SK-N-SH (cell line): Measurements from ENCODE around the gene CLDN10. TPM values are rescaled to one million over a fixed set of nuclear protein-coding genes. Genes with fewer than 3 reads are reported as not detected.

Experiments
- CTCF ChIA-PET: fragments of 300-600, 350-600 bp; formaldehyde crosslinking; extraction: SDS; loops from one replicate; lab custom pipeline; 2021; lab: Yijun Ruan, JAX
- POLR2A ChIA-PET: fragments of 350-600 bp; sonication (Branson Sonifier 250); formaldehyde crosslinking; extraction: SDS; loops from one replicate; lab custom pipeline; 2020; ENCODE audit warnings: antibody characterized with exemption, inconsistent platforms; lab: Yijun Ruan, JAX
- DNase-seq: peaks from one replicate; pipeline ENCODE4 v3.0.0; 2012
- H2AFZ ChIP-seq: fragments of 200-600 bp; sonication (generic); 2 replicates; pipeline ENCODE4 v1.8.1; 2016; ENCODE audit warnings: antibody characterized with exemption, mild to moderate bottlenecking, low read depth
- H3F3A ChIP-seq: fragments of 200-600 bp; sonication (generic); replicated peaks from 2 replicates; pipeline ENCODE3; 2016; ENCODE audit warnings: antibody characterized with exemption, mild to moderate bottlenecking; ENCODE audit not compliant: insufficient read depth
- H3K27ac ChIP-seq, 2 experiments: fragments of 200-500 bp in 1 of 2; fragments of 200-600 bp in 1 of 2; sonication (Bioruptor generic) in 1 of 2; sonication (generic), shearing (Covaris generic) in 1 of 2; 2 replicates each; pipeline versions ENCODE4 v1.5.1 to v1.6.1; 2014 to 2016; ENCODE audit warnings: low read depth in 2 of 2, inconsistent platforms in 1 of 2, low read length in 1 of 2, mild to moderate bottlenecking in 1 of 2, mixed read lengths in 1 of 2
- H3K27me3 ChIP-seq: fragments of 200-600 bp; sonication (generic), shearing (Covaris generic); 2 replicates; pipeline ENCODE4 v1.6.1; 2016; ENCODE audit warnings: mixed run types; ENCODE audit not compliant: insufficient read depth
- H3K36me3 ChIP-seq, 2 experiments: fragments of 200-500 bp in 1 of 2; fragments of 200-600 bp in 1 of 2; sonication (Bioruptor generic) in 1 of 2; sonication (generic) in 1 of 2; replicated peaks in 1 of 2; 2 replicates each; pipeline versions ENCODE3 to v1.5.1; 2014 to 2016; ENCODE audit warnings: low read length in 1 of 2, mild to moderate bottlenecking in 1 of 2; ENCODE audit not compliant: insufficient read depth in 2 of 2, control insufficient read depth in 1 of 2
- H3K4me1 ChIP-seq, 2 experiments: fragments of 200-500 bp in 1 of 2; fragments of 200-600 bp in 1 of 2; sonication (Bioruptor generic) in 1 of 2; sonication (generic), shearing (Covaris generic) in 1 of 2; 2 replicates each; pipeline versions ENCODE4 v1.5.1 to v1.6.1; 2014 to 2016; ENCODE audit warnings: low read depth in 1 of 2, low read length in 1 of 2, mixed run types in 1 of 2; ENCODE audit not compliant: insufficient read depth in 2 of 2, control insufficient read depth in 1 of 2
- H3K4me2 ChIP-seq: fragments of 200-600 bp; sonication (generic), shearing (Covaris generic); 2 replicates; pipeline ENCODE4 v1.6.1; 2017; ENCODE audit warnings: mixed run types
- H3K4me3 ChIP-seq, 2 experiments: fragments of 200-500 bp in 1 of 2; fragments of 200-600 bp in 1 of 2; sonication (Bioruptor generic) in 1 of 2; sonication (generic), shearing (Covaris generic) in 1 of 2; 2 replicates each; pipeline versions ENCODE4 v1.5.1 to v1.8.1; 2014 to 2016; ENCODE audit warnings: low read depth in 2 of 2, inconsistent platforms in 1 of 2, low read length in 1 of 2, mild to moderate bottlenecking in 1 of 2, mixed read lengths in 1 of 2, moderate library complexity in 1 of 2
- H3K79me2 ChIP-seq: fragments of 200-600 bp; sonication (generic); 2 replicates; pipeline ENCODE4 v1.8.1; 2017; ENCODE audit warnings: mild to moderate bottlenecking; ENCODE audit not compliant: insufficient read depth
- H3K9ac ChIP-seq: fragments of 200-600 bp; sonication (generic); 2 replicates; pipeline ENCODE4 v1.6.1; 2017; ENCODE audit warnings: mixed run types
- H3K9me2 ChIP-seq: fragments of 200-600 bp; sonication (generic); 2 replicates; pipeline ENCODE4 v1.6.1; 2017; ENCODE audit warnings: mixed run types
- H3K9me3 ChIP-seq: fragments of 200-600 bp; sonication (generic); 2 replicates; pipeline ENCODE4 v1.6.1; 2017; ENCODE audit warnings: mixed run types, mild to moderate bottlenecking, moderate library complexity
- H4K20me1 ChIP-seq: fragments of 200-600 bp; sonication (generic); 2 replicates; pipeline ENCODE4 v1.6.1; 2017; ENCODE audit warnings: mild to moderate bottlenecking, mixed run types; ENCODE audit not compliant: insufficient read depth
- ELF1 ChIP-seq: IDR thresholded peaks from 2 replicates; pipeline ENCODE4 v1.4.0; 2012
- EZH2phosphoT487 ChIP-seq: fragments of 200-600 bp; sonication (generic); IDR thresholded peaks from 2 replicates; pipeline ENCODE4 v1.6.1; 2017; ENCODE audit warnings: low read depth, mixed run types, mild to moderate bottlenecking, antibody characterized with exemption, moderate library complexity, borderline replicate concordance
- FOSL2 ChIP-seq: IDR thresholded peaks from 2 replicates; pipeline ENCODE4 v1.4.0; 2012; ENCODE audit warnings: low read depth, mild to moderate bottlenecking, moderate library complexity, borderline replicate concordance
- GABPA ChIP-seq: IDR thresholded peaks from 2 replicates; pipeline ENCODE4 v1.4.0; 2012; ENCODE audit warnings: low read depth, mild to moderate bottlenecking
- GATA2 ChIP-seq: sonication (generic); formaldehyde crosslinking; IDR thresholded peaks from 2 replicates; pipeline ENCODE4 v1.5.0; 2020; ENCODE audit warnings: mild to moderate bottlenecking, missing genetic modification reagents
- MXI1 ChIP-seq: IDR thresholded peaks from 2 replicates; pipeline ENCODE4 v1.6.1; 2012; ENCODE audit warnings: mild to moderate bottlenecking, low read depth, low read length, improper control_type of control experiment
- NFIC ChIP-seq: IDR thresholded peaks from 2 replicates; pipeline ENCODE4 v1.4.0; 2012; ENCODE audit warnings: borderline replicate concordance
- POLR2AphosphoS5 ChIP-seq: IDR thresholded peaks from 2 replicates; pipeline ENCODE4 v1.6.1; 2012; ENCODE audit warnings: low read depth, low read length
- RAD21 ChIP-seq: IDR thresholded peaks from 2 replicates; pipeline ENCODE4 v1.6.1; 2012; ENCODE audit warnings: mild to moderate bottlenecking, low read length
- RXRA ChIP-seq: IDR thresholded peaks from 2 replicates; pipeline ENCODE4 v1.4.0; 2012; ENCODE audit warnings: low read depth, mild to moderate bottlenecking, borderline replicate concordance
- TAF1 ChIP-seq: IDR thresholded peaks from 2 replicates; pipeline ENCODE4 v1.6.1; 2012; ENCODE audit warnings: low read depth, mild to moderate bottlenecking, low read length, moderate library complexity, borderline replicate concordance
- YY1 ChIP-seq: IDR thresholded peaks from 2 replicates; pipeline ENCODE4 v1.4.0; 2012; ENCODE audit warnings: low read depth, mild to moderate bottlenecking
- WGBS: methylation state at CpG from one replicate; pipeline ENCODE4 v1.1.6; 2017; ENCODE audit warnings: low lambda C conversion rate; 5-methylcytosine and 5-hydroxymethylcytosine counted together
- polyA plus RNA-seq, 3 experiments: library from polyadenylated mRNA; depleted of rRNA; stranded (reverse); fragments of >200 nt; gene quantifications; 2 replicates each; pipeline ENCODE4 v1.2.3, GENCODE V29; 2012
- TF ChIP-seq, protein P1 (sequence below): IDR thresholded peaks from 2 replicates; pipeline ENCODE4 v1.6.1; 2012; ENCODE audit warnings: mild to moderate bottlenecking, low read depth, low read length, moderate library complexity
- TF ChIP-seq, protein P2 (sequence below): fragments of 200-600 bp; sonication (generic); IDR thresholded peaks from 2 replicates; pipeline ENCODE4 v1.6.1; 2017; ENCODE audit warnings: antibody characterized with exemption, mild to moderate bottlenecking, moderate library complexity
- TF ChIP-seq, protein P3 (sequence below): IDR thresholded peaks from 2 replicates; pipeline ENCODE4 v1.4.0; 2012; ENCODE audit warnings: low read depth, borderline replicate concordance
- TF ChIP-seq, protein P4 (sequence below): IDR thresholded peaks from 2 replicates; pipeline ENCODE4 v1.4.0; 2012; ENCODE audit warnings: low read depth, borderline replicate concordance

Gene CLDN10
- polyA plus RNA-seq, 1 of the 3 experiments (the other 2 are of a cell fraction), result 0.05 TPM

DNA sequence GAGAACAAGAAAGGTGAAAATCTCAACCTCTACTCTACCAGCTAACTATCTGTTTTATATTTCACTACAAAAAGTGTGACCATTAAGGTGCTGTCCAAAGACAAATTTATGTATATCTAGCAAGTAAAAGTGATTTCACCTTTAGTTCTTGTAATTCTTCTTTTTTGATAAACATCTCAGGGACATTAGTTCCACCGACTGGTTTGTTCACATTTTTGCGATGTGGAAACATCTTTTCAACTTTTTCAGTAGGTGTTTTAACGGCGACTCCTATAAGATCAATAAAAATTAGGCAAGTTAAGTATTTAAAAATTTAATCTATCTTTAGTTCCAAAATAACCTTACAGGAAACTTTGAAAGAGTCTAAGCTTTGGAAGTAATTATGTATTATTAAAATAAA lies 33.3 kb downstream of the CLDN10 start:
- Histone ChIP-seq H3K79me2 (no peaks in the 10 kb centered on the region), H3K36me3 (peaks cover 74 to 82% of the 10 kb centered on the region in 2 experiments), H3K4me1 (no peaks in the 10 kb centered on the region), H2AFZ (no peak overlapping the region), H3F3A (peaks cover 3% of the 10 kb centered on the region), H3K27ac (no peak overlapping the region), H3K27me3 (no peaks in the 10 kb centered on the region), H3K4me3 (no peak overlapping the region), H3K9me3 (no peaks in the 10 kb centered on the region), H3K9me2 (no peaks in the 10 kb centered on the region), H3K9ac (no peak overlapping the region), H3K4me2 (no peak overlapping the region), H4K20me1 (no peaks in the 10 kb centered on the region)
- TF ChIP-seq RXRA (no peak), YY1 (no peak), POLR2AphosphoS5 (no peak), FOSL2 (no peak), EZH2phosphoT487 (no peak), RAD21 (no peak), MXI1 (no peak), NFIC (no peak)
- TF ChIP-seq, protein P1, sequence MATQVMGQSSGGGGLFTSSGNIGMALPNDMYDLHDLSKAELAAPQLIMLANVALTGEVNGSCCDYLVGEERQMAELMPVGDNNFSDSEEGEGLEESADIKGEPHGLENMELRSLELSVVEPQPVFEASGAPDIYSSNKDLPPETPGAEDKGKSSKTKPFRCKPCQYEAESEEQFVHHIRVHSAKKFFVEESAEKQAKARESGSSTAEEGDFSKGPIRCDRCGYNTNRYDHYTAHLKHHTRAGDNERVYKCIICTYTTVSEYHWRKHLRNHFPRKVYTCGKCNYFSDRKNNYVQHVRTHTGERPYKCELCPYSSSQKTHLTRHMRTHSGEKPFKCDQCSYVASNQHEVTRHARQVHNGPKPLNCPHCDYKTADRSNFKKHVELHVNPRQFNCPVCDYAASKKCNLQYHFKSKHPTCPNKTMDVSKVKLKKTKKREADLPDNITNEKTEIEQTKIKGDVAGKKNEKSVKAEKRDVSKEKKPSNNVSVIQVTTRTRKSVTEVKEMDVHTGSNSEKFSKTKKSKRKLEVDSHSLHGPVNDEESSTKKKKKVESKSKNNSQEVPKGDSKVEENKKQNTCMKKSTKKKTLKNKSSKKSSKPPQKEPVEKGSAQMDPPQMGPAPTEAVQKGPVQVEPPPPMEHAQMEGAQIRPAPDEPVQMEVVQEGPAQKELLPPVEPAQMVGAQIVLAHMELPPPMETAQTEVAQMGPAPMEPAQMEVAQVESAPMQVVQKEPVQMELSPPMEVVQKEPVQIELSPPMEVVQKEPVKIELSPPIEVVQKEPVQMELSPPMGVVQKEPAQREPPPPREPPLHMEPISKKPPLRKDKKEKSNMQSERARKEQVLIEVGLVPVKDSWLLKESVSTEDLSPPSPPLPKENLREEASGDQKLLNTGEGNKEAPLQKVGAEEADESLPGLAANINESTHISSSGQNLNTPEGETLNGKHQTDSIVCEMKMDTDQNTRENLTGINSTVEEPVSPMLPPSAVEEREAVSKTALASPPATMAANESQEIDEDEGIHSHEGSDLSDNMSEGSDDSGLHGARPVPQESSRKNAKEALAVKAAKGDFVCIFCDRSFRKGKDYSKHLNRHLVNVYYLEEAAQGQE, result no peak
- TF ChIP-seq, protein P2, sequence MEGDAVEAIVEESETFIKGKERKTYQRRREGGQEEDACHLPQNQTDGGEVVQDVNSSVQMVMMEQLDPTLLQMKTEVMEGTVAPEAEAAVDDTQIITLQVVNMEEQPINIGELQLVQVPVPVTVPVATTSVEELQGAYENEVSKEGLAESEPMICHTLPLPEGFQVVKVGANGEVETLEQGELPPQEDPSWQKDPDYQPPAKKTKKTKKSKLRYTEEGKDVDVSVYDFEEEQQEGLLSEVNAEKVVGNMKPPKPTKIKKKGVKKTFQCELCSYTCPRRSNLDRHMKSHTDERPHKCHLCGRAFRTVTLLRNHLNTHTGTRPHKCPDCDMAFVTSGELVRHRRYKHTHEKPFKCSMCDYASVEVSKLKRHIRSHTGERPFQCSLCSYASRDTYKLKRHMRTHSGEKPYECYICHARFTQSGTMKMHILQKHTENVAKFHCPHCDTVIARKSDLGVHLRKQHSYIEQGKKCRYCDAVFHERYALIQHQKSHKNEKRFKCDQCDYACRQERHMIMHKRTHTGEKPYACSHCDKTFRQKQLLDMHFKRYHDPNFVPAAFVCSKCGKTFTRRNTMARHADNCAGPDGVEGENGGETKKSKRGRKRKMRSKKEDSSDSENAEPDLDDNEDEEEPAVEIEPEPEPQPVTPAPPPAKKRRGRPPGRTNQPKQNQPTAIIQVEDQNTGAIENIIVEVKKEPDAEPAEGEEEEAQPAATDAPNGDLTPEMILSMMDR, result no peak
- TF ChIP-seq, protein P3, sequence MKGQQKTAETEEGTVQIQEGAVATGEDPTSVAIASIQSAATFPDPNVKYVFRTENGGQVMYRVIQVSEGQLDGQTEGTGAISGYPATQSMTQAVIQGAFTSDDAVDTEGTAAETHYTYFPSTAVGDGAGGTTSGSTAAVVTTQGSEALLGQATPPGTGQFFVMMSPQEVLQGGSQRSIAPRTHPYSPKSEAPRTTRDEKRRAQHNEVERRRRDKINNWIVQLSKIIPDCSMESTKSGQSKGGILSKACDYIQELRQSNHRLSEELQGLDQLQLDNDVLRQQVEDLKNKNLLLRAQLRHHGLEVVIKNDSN, result no peak
- WGBS, result 96% methylated on average over 4 of the region's 4 CpGs
- ChIA-PET POLR2A (no interaction called here), CTCF (interaction anchor here (0.7 to 1.6 kb wide), 2 partner anchors 18 to 48 kb away, joined by 3 to 4 read pairs; no protein-coding TSS in a partner anchor)
- DNase-seq, result no peak

DNA sequence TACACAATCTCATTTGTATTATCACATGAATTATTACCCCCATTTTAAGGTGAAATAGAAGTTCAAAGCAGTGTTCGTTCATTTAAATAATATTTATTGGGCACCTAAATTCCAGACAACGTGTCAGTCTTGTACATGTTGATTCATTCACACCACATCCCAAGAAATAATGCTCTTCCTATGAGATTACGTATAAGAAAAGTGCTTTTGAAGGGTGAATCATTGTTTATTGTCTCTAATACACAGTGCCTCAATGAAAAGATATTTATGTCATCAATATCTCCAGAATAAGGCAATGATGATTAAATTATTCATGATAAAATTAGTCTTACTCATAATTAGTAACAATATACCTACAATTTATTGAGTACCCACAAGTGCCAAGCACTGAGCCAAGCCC lies 35.6 kb downstream of the CLDN10 start:
- ChIA-PET POLR2A (no interaction called here), CTCF (no interaction called here)
- no peak overlapping the region for H2AFZ ChIP-seq
- H3K9me2 ChIP-seq, result no peaks in the 10 kb centered on the region
- no peak for DNase-seq
- H4K20me1 ChIP-seq, result no peaks in the 10 kb centered on the region
- peaks cover 74 to 79% of the 10 kb centered on the region in 2 experiments for H3K36me3 ChIP-seq
- no peaks in the 10 kb centered on the region for H3K4me1 ChIP-seq
- H3K27ac ChIP-seq, result no peak overlapping the region
- no peak overlapping the region for H3K4me2 ChIP-seq
- H3K79me2 ChIP-seq, result no peaks in the 10 kb centered on the region
- no peaks in the 10 kb centered on the region for H3K9me3 ChIP-seq
- H3F3A ChIP-seq, result no peaks in the 10 kb centered on the region
- H3K4me3 ChIP-seq, result no peak overlapping the region
- 87% methylated on average over 3 of the region's 3 CpGs for WGBS
- TF ChIP-seq EZH2phosphoT487, result no peak
- no peak for TF ChIP-seq ELF1
- no peak for TF ChIP-seq GATA2 (CRISPR knock-in tag)
- no peak for TF ChIP-seq GABPA
- TF ChIP-seq POLR2AphosphoS5, result no peak
- no peak for TF ChIP-seq FOSL2
- TF ChIP-seq, protein P4, sequence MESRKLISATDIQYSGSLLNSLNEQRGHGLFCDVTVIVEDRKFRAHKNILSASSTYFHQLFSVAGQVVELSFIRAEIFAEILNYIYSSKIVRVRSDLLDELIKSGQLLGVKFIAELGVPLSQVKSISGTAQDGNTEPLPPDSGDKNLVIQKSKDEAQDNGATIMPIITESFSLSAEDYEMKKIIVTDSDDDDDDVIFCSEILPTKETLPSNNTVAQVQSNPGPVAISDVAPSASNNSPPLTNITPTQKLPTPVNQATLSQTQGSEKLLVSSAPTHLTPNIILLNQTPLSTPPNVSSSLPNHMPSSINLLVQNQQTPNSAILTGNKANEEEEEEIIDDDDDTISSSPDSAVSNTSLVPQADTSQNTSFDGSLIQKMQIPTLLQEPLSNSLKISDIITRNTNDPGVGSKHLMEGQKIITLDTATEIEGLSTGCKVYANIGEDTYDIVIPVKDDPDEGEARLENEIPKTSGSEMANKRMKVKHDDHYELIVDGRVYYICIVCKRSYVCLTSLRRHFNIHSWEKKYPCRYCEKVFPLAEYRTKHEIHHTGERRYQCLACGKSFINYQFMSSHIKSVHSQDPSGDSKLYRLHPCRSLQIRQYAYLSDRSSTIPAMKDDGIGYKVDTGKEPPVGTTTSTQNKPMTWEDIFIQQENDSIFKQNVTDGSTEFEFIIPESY, result no peak
- TF ChIP-seq, protein P3, result no peak
- TF ChIP-seq MXI1, result no peak
- TF ChIP-seq RAD21, result no peak
- TF ChIP-seq TAF1, result no peak
- TF ChIP-seq YY1, result no peak
- no peak overlapping the region for H3K9ac ChIP-seq
- no peaks in the 10 kb centered on the region for H3K27me3 ChIP-seq
